ENCODE results near the gene VSIG10L. TPM values are rescaled to one million over a fixed set of nuclear protein-coding genes. Genes with fewer than 3 reads are reported as not detected.

VSIG10L gene
- total RNA-seq, 2 experiments from 2014 or later, result 4.5 to 4.6 TPM

GRCh38 chr19:51347209-51347928 lies 5.4 kb upstream of the VSIG10L start:
- CTCF ChIA-PET, result interaction anchor here (0.6 kb wide), 1 partner anchor 18 kb away, joined by 3 read pairs; no protein-coding TSS in a partner anchor
- peaks cover 43% of the 10 kb centered on the region for H3K36me3 Mint-ChIP-seq (ENCODE audit: low read depth)
- DNase-seq, result no peak

GRCh38 chr19:51346742-51347141 lies 4.8 kb upstream of the VSIG10L start:
- ChIA-PET POLR2A (interaction anchor here (0.6 kb wide), 1 partner anchor 186 kb away, joined by 3 read pairs; no protein-coding TSS in a partner anchor), CTCF (interaction anchor here (0.6 kb wide), 1 partner anchor 19 kb away, joined by 3 read pairs; no protein-coding TSS in a partner anchor)
- Mint-ChIP-seq H3K4me1 (no peaks in the 10 kb centered on the region), H3K4me3 (no peak overlapping the region), H3K27ac (no peak overlapping the region), H3K27me3 (no peaks in the 10 kb centered on the region), H3K36me3 (ENCODE audit: low read depth) (peaks cover 37% of the 10 kb centered on the region), H3K9me3 (ENCODE audit: low read depth) (no peaks in the 10 kb centered on the region)
- intact Hi-C loops (cut with DNase I, micrococcal nuclease), result no loop called here
- DNase-seq (no peak), ATAC-seq (no peak)

More at GRCh38 chr19:51347209-51347928, 5.4 kb upstream of the VSIG10L start:
- intact Hi-C loops (cut with DNase I, micrococcal nuclease), result no loop called here
- no peak for ATAC-seq
- H3K4me3 Mint-ChIP-seq, result no peak overlapping the region
- H3K27ac Mint-ChIP-seq, result peak overlapping the region; percentile 17
- H3K4me1 Mint-ChIP-seq, result no peaks in the 10 kb centered on the region
- POLR2A ChIA-PET, result no interaction called here
- no peaks in the 10 kb centered on the region for H3K9me3 Mint-ChIP-seq (ENCODE audit: low read depth)
- no peaks in the 10 kb centered on the region for H3K27me3 Mint-ChIP-seq

- no peaks in the 10 kb centered on the region for H3K9me3 Mint-ChIP-seq (ENCODE audit: low read depth)
- DNase-seq, result no peak
- H3K27ac Mint-ChIP-seq, result no peak overlapping the region
- H3K36me3 Mint-ChIP-seq (ENCODE audit: low read depth), result peaks cover 23% of the 10 kb centered on the region
- POLR2A ChIA-PET, result no interaction called here
- no peak overlapping the region for H3K4me3 Mint-ChIP-seq
- ATAC-seq, result no peak
- H3K4me1 Mint-ChIP-seq, result no peaks in the 10 kb centered on the region
- no peaks in the 10 kb centered on the region for H3K27me3 Mint-ChIP-seq
- CTCF ChIA-PET, result interaction anchor here (0.7 kb wide), 1 partner anchor 252 kb away, joined by 3 read pairs; no protein-coding TSS in a partner anchor
- intact Hi-C loops (cut with DNase I, micrococcal nuclease), result no loop called here
Measured at GRCh38 chr19:51345076-51345620, 3.2 kb upstream of the VSIG10L start.

GRCh38 chr19:51342631-51343569 lies 961 bp upstream of the VSIG10L start:
- Mint-ChIP-seq H3K36me3 (ENCODE audit: low read depth) (peaks cover 20% of the 10 kb centered on the region), H3K9me3 (ENCODE audit: low read depth) (no peaks in the 10 kb centered on the region), H3K4me1 (peaks cover 11% of the 10 kb centered on the region), H3K27me3 (no peaks in the 10 kb centered on the region), H3K4me3 (no peak overlapping the region), H3K27ac (no peak overlapping the region)
- ATAC-seq (no peak), DNase-seq (no peak)
- intact Hi-C loops (cut with DNase I, micrococcal nuclease), result no loop called here
- ChIA-PET POLR2A (interaction anchor here (0.7 kb wide), 1 partner anchor 12 kb away, joined by 3 read pairs; no protein-coding TSS in a partner anchor), CTCF (interaction anchor here (0.5 to 2.0 kb wide), 6 partner anchors 16 to 314 kb away, joined by 3 to 9 read pairs (median 3); no protein-coding TSS in a partner anchor)

- Mint-ChIP-seq H3K4me1 (peaks cover 11% of the 10 kb centered on the region), H3K4me3 (peak overlapping the region; percentile 14), H3K27ac (no peak overlapping the region), H3K27me3 (no peaks in the 10 kb centered on the region), H3K36me3 (ENCODE audit: low read depth) (peaks cover 7% of the 10 kb centered on the region), H3K9me3 (ENCODE audit: low read depth) (no peaks in the 10 kb centered on the region)
- intact Hi-C loops (cut with DNase I, micrococcal nuclease), result no loop called here
- ChIA-PET CTCF (interaction anchor here (0.7 to 2.7 kb wide), 7 partner anchors 18 to 311 kb away, joined by 3 to 26 read pairs (median 3); partner anchors contain the start of gene ETFB), POLR2A (interaction anchor here (1.8 to 2.7 kb wide), 2 partner anchors 24 to 54 kb away, joined by 7 to 11 read pairs; no protein-coding TSS in a partner anchor)
- no peak for ATAC-seq
- no peak for DNase-seq
Measured at GRCh38 chr19:51341066-51341465, 873 bp downstream of the VSIG10L start.

GRCh38 chr19:51339687-51340656 lies 2.0 kb downstream of the VSIG10L start:
- DNase-seq (peak; percentile 99), ATAC-seq (peak; percentile 88)
- Mint-ChIP-seq H3K27me3 (no peaks in the 10 kb centered on the region), H3K36me3 (ENCODE audit: low read depth) (peaks cover 3% of the 10 kb centered on the region), H3K27ac (peak overlapping the region; percentile 91), H3K9me3 (ENCODE audit: low read depth) (no peaks in the 10 kb centered on the region), H3K4me1 (peaks cover 11% of the 10 kb centered on the region), H3K4me3 (peak overlapping the region; percentile 76)
- ChIA-PET CTCF (interaction anchor here (0.6 to 3.2 kb wide), 21 partner anchors 9 to 321 kb away, joined by 3 to 26 read pairs (median 4); partner anchors contain the start of genes ETFB, NKG7 and SIGLEC10), POLR2A (interaction anchor here (0.5 to 2.7 kb wide), 6 partner anchors 25 to 535 kb away, joined by 3 to 11 read pairs (median 4); no protein-coding TSS in a partner anchor)
- intact Hi-C loops (cut with DNase I, micrococcal nuclease), result loop anchor here (1.0 to 10.0 kb wide), 17 partner anchors 13 to 536 kb away; partner anchors contain the start of genes CTU1 (in 1 of the 2) and ZNF175 (in 1 of the 2)

GRCh38 chr19:51339313-51339686 lies 2.6 kb downstream of the VSIG10L start:
- POLR2A ChIA-PET, result interaction anchor here (1.0 to 2.7 kb wide), 4 partner anchors 25 to 534 kb away, joined by 3 to 11 read pairs (median 6); no protein-coding TSS in a partner anchor
- H3K27me3 Mint-ChIP-seq, result no peaks in the 10 kb centered on the region
- peak overlapping the region; percentile 76 for H3K4me3 Mint-ChIP-seq
- peak overlapping the region; percentile 91 for H3K27ac Mint-ChIP-seq
- H3K9me3 Mint-ChIP-seq (ENCODE audit: low read depth), result no peaks in the 10 kb centered on the region
- CTCF ChIA-PET, result interaction anchor here (0.6 to 3.2 kb wide), 19 partner anchors 10 to 322 kb away, joined by 3 to 26 read pairs (median 4); partner anchors contain the start of gene NKG7
- H3K36me3 Mint-ChIP-seq (ENCODE audit: low read depth), result no peaks in the 10 kb centered on the region
- peak; percentile 6 for ATAC-seq
- no peak for DNase-seq
- intact Hi-C loops (cut with DNase I, micrococcal nuclease), result loop anchor here (1.0 to 10.0 kb wide), 17 partner anchors 12 to 535 kb away; partner anchors contain the start of genes CTU1 (in 1 of the 2) and ZNF175 (in 1 of the 2)
- H3K4me1 Mint-ChIP-seq, result peaks cover 11% of the 10 kb centered on the region

GRCh38 chr19:51338563-51339312 lies 3.2 kb downstream of the VSIG10L start:
- Mint-ChIP-seq H3K27me3 (no peaks in the 10 kb centered on the region), H3K36me3 (ENCODE audit: low read depth) (no peaks in the 10 kb centered on the region), H3K4me1 (peaks cover 11% of the 10 kb centered on the region), H3K9me3 (ENCODE audit: low read depth) (no peaks in the 10 kb centered on the region), H3K4me3 (peak overlapping the region; percentile 76), H3K27ac (peak overlapping the region; percentile 91)
- intact Hi-C loops (cut with DNase I, micrococcal nuclease), result loop anchor here (1.0 to 10.0 kb wide), 17 partner anchors 11 to 534 kb away; partner anchors contain the start of genes CTU1 (in 1 of the 2) and ZNF175 (in 1 of the 2)
- ChIA-PET POLR2A (interaction anchor here (0.9 to 1.0 kb wide), 2 partner anchors 29 to 102 kb away, joined by 3 to 4 read pairs; no protein-coding TSS in a partner anchor), CTCF (interaction anchor here (0.6 to 3.2 kb wide), 21 partner anchors 11 to 323 kb away, joined by 3 to 26 read pairs (median 4); partner anchors contain the start of genes C19orf84 and NKG7)
- peak; percentile 73 for ATAC-seq
- DNase-seq, result peak; percentile 96

Data from activated CD4-positive, alpha-beta T cell treated with anti-CD3 and anti-CD28 coated beads for 36 hours (primary cell).